AG04449 (cell line): ENCODE measurements around the gene CYB561D1.

ENCODE experiments used
- CTCF ChIA-PET: fragments of 350-600 bp; formaldehyde crosslinking; extraction: SDS; loops from one replicate; lab custom pipeline; 2021; ENCODE audit warnings: antibody characterized with exemption; lab: Yijun Ruan, JAX
- POLR2A ChIA-PET: fragments of 400-600, 350-600 bp; formaldehyde crosslinking; extraction: SDS; loops from one replicate; lab custom pipeline; 2020; ENCODE audit warnings: antibody characterized with exemption, inconsistent platforms; lab: Yijun Ruan, JAX
- DNase-seq: peaks from one replicate; pipeline ENCODE4 v3.0.0-alpha.2; 2010; ENCODE audit warnings: low read depth, low spot score
- H3K4me3 ChIP-seq: 2 replicates; pipeline ENCODE4 v1.5.1; 2011; ENCODE audit warnings: low read depth, mild to moderate bottlenecking, control low read depth, low read length
- TF ChIP-seq, protein P1 (sequence below): IDR thresholded peaks from one replicate; pipeline ENCODE4 v1.5.1; 2011; ENCODE audit warnings: mild to moderate bottlenecking, moderate library complexity, low read length, control low read depth, inconsistent platforms; ENCODE audit not compliant: insufficient read depth; ENCODE audit errors: missing control alignments

The CYB561D1 gene

DNA sequence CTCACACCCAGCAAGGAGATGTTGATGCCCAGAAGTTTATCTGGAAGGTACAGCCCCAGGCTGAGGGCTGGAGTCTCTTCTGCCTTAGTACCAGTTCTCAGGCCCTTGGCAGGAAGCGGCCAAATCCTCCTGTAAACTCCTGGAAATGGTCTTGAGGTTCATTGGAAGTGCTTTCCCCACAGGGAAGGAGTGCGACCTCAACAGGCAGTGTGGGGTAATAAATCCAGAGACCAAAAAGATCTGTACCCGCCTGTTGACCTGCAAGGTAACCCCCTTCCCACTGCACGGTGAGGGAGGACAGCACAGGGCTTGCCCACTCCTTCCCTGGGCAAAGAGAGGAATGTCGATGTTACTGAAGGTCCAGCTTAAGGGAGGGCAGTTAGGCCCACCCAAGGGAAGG lies 5.7 kb upstream of the CYB561D1 start:
- ChIA-PET POLR2A (no interaction called here), CTCF (interaction anchor here (0.6 to 43.1 kb wide), 7 partner anchors 6 to 241 kb away, joined by 3 to 2790 read pairs (median 86); partner anchors contain the start of genes AMIGO1, ATXN7L2, GPR61 and PSMA5)
- TF ChIP-seq, protein P1, sequence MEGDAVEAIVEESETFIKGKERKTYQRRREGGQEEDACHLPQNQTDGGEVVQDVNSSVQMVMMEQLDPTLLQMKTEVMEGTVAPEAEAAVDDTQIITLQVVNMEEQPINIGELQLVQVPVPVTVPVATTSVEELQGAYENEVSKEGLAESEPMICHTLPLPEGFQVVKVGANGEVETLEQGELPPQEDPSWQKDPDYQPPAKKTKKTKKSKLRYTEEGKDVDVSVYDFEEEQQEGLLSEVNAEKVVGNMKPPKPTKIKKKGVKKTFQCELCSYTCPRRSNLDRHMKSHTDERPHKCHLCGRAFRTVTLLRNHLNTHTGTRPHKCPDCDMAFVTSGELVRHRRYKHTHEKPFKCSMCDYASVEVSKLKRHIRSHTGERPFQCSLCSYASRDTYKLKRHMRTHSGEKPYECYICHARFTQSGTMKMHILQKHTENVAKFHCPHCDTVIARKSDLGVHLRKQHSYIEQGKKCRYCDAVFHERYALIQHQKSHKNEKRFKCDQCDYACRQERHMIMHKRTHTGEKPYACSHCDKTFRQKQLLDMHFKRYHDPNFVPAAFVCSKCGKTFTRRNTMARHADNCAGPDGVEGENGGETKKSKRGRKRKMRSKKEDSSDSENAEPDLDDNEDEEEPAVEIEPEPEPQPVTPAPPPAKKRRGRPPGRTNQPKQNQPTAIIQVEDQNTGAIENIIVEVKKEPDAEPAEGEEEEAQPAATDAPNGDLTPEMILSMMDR = no peak
- no peak overlapping the region for H3K4me3 ChIP-seq
- DNase-seq = no peak

DNA sequence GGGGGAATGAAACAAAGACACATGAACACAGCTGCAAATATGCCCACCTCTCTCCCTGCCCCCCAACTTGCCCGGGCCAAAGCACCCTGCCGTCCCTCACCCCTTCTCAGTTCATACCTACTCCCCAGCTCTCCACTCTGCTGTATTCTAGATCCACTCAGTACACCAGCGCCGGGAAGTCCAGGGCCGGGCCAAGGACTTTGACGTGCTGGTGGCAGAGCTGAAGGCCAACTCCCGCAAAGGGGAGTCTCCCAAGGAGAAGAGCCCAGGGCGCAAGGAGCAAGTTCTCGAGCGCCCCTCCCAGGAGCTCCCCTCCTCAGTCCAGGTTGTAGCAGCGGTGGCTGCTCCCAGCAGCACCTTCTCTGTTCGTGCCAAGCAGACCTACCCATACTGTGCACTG lies 5.2 kb upstream of the CYB561D1 start:
- no peak for DNase-seq
- TF ChIP-seq, protein P1 = no peak
- CTCF ChIA-PET = interaction anchor here (0.6 to 43.1 kb wide), 7 partner anchors 7 to 242 kb away, joined by 3 to 2790 read pairs (median 86); partner anchors contain the start of genes AMIGO1, ATXN7L2, GPR61 and PSMA5
- POLR2A ChIA-PET = no interaction called here
- H3K4me3 ChIP-seq = no peak overlapping the region

DNA sequence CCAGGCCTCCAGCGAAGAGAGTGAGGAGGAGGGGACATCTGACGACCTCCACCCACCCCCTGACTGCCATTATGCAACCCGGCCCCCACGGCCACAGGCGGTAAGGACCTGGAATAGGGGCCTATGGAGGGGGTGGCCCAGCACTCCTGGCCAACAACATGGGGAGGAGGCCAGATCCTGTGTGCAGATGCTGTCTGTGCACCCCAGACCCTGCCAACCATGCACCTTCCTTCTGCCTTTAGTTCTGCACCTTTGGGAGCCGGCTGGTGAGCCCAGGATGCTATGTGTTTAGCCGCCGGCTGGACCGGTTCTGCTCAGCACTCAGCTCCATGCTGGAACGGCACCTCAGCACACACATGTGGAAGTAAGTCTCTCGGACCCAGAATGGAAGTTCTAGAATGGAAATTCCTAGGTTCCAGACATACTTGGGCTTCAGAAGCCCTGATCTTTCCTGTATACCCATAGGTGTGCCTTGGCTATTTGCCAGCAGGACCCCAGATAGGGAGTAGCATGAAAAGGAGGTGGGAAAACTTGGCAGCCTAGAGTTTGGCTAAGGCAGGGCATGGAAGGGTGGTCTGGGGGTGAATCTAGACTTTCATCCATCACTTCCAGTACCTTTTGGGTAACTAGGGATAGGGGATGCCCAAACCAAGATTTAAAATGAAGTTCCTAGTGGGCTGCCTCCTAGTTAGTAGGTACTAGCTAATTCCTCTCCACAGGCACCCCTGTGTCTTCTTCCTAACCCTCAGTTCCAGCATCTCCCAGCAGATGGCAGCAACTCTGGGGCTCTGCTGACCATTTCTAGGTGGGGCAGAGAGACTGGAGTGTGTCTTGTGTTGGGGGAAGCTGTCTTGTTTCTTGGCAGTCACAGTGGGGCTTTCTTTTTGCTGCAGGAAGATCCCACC lies 3.6 kb upstream of the CYB561D1 start:
- ChIA-PET CTCF (interaction anchor here (0.6 to 43.1 kb wide), 29 partner anchors 8 to 1682 kb away, joined by 3 to 2790 read pairs (median 4); partner anchors contain the start of genes AMIGO1, ATXN7L2, GNAI3 and GPR61), POLR2A (interaction anchor here (0.7 to 1.4 kb wide), 2 partner anchors 42 to 50 kb away, joined by 3 to 9 read pairs; partner anchors contain the start of gene GPR61)
- TF ChIP-seq, protein P1 = peak; percentile 85
- no peak for DNase-seq
- H3K4me3 ChIP-seq = no peak overlapping the region

DNA sequence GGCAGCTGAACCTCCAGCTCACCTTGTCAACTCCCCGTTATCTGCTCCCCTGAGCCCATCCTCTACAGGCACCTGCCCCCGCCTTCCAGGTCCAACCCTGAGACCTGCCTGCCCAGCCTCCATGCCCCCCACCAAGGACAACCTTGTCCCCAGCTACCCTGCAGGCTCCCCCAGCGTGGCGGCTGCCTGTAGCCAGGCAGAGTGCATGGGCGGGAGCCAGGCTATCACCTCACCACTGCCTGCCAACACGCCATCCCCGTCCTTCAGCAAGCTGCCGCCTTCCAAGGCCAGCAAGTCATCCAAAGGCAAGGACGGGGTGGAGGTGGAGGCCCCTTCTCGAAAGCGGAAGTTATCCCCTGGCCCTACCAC lies 3.0 kb upstream of the CYB561D1 start:
- CTCF ChIA-PET = interaction anchor here (0.6 to 43.1 kb wide), 26 partner anchors 9 to 1681 kb away, joined by 3 to 2790 read pairs (median 4); partner anchors contain the start of genes AMIGO1, ATXN7L2, GNAI3 and GPR61
- H3K4me3 ChIP-seq = no peak overlapping the region
- TF ChIP-seq, protein P1 = no peak
- POLR2A ChIA-PET = interaction anchor here (1.4 kb wide), 1 partner anchor 41 kb away, joined by 9 read pairs; no protein-coding TSS in a partner anchor
- DNase-seq = no peak

DNA sequence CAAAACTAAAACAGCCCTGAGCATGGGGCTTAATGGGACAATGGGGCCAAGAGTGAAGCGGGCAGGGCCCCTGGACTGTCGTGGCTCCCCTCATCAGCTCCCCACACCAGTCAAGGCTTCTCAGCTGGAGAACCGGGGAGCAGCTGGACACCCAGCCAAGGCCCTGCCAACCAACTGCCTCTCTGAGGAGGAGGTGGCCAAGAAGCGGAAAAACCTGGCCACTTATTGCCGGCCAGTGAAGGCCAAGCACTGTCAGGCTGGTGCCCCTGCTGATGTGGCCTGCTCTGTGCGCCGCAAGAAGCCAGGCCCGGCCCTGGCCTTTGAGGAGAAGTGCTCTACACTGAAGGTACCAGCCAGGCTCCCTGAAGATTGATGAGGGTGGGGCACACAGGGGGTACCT lies 2.5 kb upstream of the CYB561D1 start:
- TF ChIP-seq, protein P1 = no peak
- POLR2A ChIA-PET = no interaction called here

More for the DNA sequence above, 2.5 kb upstream of the CYB561D1 start:
- CTCF ChIA-PET = interaction anchor here (0.6 to 43.1 kb wide), 29 partner anchors 9 to 1681 kb away, joined by 3 to 2790 read pairs (median 4); partner anchors contain the start of genes AMIGO1, ATXN7L2, GNAI3 and GPR61
- DNase-seq = no peak
- H3K4me3 ChIP-seq = no peak overlapping the region
